GM19467 (cell line): ENCODE measurements around the gene MLF1.

Experiments used
- ATAC-seq: cut with Tn5 transposase; IDR thresholded peaks from one replicate; pipeline ENCODE4 v1.9.1; 2021; ENCODE audit warnings: mild to moderate bottlenecking, moderate library complexity; ENCODE audit not compliant: unreplicated experiment

MLF1 gene

DNA sequence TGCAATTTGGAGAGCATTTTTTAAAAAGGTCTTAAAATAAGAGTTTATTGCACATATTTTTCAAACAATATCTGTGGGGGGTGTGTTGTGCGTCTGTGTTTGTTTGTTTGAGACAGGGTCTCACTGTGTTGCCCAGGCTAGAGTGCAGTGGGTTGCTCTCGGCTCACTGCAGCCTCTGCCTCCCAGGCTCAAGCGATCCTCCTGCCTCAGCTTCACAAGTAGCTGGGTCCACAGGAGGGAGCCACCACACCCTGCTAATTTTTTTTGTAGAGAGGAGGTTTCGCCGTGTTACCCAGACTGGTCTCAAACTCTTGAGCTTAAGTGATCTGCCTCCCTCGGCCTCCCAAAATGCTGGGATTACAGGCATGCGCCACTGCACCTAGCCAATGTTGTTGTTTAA is 2.7 kb downstream of the MLF1 start:
- ATAC-seq, result no peak

DNA sequence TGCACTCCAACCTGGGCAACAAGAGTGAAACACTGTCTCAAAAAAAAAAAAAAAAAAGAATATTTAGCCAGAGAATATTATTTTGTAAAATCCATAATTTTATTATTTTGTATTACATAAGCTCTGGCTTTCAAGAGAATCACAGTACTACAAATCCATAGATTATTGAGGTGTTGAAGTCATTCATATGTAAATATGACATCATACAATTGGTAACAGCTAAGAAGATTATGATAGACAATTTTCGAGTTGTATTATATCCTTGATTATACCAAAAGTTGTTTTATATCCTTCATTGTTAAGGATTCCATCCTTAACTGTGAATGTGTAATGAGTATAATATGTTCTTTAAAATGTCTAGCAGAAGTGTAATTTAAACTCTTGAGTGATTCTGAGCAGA is 3.7 kb downstream of the MLF1 start:
- ATAC-seq, result no peak

DNA sequence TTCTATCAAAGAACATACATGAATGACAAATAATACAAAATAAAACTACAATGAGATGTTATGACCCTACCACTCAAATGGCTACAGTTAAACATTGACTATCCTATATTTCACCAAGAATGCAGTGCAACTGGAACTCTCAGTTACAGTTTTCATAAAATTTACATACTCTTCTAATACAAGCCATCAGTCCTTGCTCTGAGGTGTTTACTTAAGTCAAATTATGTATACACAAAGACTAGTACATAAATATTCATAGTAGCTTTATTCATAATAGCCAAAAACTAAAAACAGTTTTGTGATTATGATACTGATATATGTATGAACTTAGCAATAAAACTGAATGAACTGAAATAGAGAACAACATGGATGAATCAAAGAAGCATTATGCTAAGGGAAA is 19.2 kb downstream of the MLF1 start:
- no peak for ATAC-seq

DNA sequence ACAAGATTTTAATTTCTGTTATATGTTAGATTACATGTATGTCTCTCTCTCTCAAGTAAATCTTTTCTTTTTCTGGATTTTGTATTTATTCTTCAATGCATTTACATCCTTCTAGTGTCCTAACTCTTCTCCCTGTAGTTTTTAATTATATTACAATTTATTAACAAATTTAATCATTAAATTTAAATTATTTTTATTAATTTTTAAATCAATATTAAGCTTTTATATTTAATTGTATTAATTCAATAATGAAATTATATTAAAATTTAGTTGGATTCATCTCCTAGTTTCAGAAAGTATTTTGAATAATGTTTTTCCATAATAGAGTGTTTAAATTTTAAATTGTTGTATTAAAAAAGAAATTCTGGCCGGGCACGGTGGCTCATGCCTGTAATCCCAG is 29.8 kb downstream of the MLF1 start:
- ATAC-seq, result no peak

DNA sequence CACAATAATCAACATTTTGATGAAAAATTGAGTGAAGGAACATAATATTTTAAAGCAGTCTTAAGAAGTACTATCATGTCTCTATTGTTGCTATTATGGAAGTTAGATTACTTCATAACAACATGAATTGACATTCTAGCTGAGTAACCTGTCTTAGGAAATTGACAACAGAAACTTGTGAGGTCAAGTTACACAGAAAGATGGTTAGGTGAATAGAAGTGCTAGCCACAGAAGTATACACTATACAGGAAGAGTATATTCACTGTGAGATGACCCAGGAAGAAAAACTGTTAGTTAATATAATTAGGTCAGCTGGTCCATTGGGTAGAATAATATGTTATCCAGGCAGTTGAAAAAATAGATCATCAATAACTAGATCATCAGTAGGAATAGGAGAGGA is 31.2 kb downstream of the MLF1 start:
- no peak for ATAC-seq

DNA sequence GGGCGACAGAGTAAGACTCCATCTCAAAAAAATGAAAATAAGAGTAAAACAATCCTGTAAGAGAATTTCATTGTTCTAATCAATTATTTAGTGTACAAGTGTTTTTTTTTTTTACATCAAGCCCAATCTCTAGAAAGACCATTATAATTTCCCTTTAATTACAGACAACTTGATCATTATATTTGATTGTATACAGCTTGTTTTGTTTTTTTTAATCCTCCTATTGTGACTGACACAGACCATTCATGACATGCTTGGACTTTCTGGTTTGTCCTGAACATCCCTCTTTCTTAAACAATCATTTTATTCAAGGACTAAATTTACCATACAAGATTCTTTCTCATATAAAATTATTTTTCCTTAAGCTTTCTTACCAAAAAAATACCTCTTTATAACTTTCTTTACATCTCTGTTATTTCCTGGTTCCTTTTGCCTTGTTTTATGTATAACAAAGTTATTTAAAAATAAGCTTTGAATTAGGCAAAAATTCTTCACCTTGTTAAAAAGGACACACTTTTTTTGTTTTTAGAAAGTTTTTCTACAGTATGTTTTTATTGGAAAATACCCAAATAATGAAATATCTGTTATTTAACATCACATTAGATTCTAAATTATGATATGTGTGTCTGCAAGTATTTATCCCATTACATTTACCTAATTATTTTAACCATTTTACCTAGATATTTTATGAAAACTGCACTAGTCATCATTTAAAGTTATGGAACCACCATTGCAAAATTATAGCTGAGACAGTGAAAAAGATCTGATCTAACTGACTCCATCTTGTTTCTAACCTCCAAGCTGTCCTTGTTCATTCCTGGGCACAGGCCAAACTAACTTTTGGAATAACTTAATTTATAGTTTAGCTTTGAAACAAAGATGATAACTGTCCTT is 47.2 kb downstream of the MLF1 start:
- no peak for ATAC-seq

DNA sequence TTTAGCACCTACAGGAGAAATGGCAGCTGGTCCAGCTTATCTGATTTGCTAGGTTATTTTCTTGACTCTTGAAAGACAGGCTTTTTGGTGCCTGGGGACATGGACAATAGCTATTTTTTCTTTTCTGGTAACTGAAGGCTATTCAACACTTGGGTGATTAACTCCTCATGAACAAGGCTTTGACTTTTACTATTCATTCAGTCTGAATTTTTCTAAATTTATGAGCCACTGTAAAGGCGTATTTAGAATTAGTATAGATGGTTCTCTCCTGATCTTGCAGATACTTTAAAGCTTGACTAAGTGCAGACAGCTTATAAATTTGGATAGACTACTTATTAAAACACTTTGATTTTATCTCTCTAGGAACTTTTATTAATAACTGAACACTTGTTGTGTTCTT is 54.9 kb downstream of the MLF1 start:
- no peak for ATAC-seq

DNA sequence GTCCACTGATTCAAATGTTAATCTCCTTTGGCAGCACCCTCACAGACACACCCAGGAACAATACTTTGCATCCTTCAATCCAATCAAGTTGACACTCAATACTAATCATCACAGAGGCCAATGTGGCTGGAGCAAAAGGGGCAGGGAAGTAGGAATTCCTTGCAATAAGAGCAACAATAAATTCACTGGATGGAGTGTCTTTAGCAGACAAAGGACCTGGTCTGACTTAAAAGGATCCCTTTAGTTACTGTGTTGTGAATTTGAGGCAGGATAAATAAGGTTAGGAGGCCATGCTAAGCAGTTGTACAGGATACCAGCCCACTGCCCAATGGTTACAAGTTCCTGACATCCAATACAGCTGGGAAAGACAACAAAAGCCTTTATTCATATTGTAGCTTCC is 61.0 kb downstream of the MLF1 start:
- ATAC-seq, result no peak

DNA sequence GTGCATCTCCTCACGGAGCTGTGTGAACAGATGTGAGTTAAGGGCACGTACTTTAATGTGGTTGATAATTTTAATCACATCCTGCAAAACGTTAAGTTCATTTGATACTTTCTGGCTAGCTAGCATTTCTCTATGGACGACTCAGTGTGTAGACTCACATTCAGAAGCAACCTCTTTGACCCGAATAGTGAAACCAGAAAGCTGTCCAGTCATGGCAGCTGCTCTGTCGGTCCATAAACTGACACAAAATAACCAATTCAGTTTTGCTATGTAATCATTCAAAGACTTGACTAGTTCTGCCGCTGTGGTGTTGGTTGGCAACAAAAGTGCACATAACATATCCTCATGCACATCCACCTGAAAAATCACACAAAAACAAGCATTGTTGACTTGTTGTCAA is 69.7 kb downstream of the MLF1 start:
- no peak for ATAC-seq

DNA sequence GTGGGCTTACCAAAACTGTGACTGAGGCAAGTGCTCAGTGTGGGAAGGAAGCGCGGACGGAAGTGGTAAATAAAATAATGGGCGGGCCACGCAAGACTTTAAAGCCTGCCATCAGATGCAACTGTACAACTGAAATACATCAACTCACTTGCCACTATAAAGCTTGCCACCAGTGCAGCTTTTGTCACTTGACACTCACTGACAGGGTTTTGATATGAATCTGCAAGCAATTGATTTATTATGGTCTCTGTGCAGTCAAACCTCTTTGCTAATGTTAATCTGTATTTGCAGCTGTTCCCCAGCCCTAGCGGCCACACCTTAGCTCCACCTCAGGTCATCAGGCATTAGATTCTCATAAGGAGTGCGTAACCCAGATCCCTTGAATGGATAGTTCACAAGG is 71.0 kb downstream of the MLF1 start:
- no peak for ATAC-seq

DNA sequence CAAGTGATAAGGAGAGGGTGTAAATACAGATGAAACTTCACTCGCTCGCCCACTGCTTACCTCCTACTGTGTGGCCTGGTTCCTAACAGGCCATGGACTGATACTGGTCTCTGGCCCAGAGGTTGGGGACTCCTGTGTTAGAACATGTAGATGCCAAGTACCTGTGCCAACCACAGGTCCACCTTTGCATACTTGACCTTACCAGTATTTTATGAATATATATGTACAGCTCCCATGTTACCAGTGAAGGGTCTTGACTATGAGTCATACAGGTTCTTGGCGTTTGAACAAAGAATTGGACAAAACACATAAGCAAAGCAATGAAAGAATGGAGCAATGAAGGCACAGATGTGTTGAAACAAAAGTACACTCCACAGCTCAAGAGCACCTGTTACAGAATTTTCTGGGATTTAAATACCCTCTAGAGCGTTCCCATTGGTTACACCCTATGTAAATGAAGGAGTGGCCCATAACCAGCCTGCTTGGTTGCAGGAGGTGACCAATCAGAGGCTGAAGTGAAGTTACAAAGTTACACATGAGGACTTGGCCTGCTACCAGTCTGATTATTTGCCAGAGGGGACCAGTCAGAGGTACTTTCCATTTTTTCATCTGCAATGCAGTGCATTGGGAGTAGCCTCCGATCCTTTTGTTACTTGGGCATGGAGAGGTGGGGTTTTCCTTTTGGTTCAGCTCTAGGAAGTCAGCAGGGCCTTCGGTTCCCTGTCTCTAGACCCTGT is 71.6 kb downstream of the MLF1 start:
- ATAC-seq, result no peak

DNA sequence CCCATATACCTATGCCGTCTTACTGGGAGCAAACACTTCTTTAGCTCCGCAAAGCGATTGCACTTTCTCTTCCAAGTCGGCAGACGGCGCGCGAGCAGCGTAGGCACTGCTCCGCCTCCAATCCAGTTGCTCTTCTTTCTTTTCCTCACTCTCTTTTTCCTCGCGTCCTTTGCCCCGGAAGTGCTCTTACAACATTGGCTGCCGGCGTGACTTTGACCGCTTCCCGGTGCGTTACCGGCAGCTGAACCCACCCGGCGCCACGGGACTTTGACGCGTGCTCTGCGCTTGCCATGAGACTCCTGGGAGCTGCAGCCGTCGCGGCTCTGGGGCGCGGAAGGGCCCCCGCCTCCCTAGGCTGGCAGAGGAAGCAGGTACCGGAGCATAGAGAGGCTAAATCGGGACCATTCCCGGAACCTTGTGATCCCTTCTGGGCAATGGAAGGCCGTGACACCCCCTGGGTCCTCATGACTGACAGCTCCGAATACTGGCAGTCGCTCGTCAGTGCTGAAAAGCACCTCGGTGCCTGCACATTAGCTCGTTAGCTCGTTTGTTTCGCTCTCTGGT is 73.4 kb downstream of the MLF1 start, which contains the start of gene GFM1:
Gene GFM1 (plus strand): TSS at position 183 of the 564 bp plus-strand sequence. CDS start 108 bp downstream, at position 291.
- peak; percentile 99 for ATAC-seq

DNA sequence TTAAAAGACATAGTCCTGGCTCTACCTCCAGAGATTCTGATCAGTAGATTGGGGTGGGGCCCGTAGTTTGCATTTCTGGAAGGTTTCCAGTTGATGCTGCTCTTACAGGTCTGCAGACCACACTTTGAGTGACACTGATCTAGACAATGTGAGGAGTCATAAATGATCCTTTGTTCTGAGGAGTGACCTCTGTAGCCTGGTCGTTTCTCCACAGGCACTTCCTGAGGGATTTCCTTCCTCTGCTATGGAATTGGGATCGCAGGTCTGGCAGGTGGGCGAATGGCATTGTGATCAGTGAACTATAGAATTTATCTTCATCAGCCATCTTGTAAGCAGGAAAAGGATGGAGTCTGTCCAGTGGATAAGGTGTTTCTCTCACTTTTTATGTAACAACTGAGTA is 78.8 kb downstream of the MLF1 start:
- ATAC-seq, result no peak

DNA sequence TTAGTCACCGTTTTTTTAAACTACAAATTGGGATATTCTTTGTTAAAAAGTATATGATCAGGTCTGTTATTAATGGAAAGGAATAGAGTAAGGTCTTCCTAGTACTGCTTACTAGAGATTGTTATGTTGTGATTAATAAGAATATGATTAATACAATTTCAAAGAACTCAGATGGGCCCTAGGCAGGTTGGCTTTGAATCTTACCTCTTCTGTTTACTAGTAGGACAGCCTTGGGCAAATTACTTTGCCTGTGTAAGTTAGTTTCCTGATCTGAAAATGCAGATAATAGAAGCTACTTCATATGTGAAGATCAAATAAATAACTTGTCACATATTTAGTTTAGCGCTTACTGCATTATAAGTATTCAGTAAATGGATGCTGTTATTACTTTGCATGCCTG is 80.2 kb downstream of the MLF1 start:
- ATAC-seq, result no peak

DNA sequence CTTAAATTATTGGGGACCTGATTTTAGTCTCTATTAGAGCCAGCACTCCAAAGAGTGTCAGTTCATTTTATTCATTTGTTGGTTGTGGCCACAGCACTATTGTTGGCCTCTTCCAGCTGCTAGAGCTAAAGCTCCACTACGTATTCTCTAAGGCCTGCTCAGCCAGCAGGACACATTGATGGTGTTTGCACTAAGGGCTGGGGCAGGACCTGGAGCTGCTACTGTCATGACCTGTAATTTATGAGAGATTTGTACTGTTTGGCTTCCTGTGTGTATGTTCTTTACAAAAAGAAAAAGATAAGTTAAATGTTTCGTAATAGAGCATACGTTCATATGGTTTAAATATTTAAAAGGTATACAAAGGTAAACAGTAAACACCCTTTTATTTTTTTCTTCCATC is 81.5 kb downstream of the MLF1 start:
- ATAC-seq, result no peak
